GM18505 (cell line): ENCODE data around the gene AMELX.

Experiments
- ATAC-seq: cut with Tn5 transposase; IDR thresholded peaks from one replicate; pipeline ENCODE4 v1.9.1; 2021; ENCODE audit not compliant: unreplicated experiment
- POLR2A ChIP-seq: IDR thresholded peaks from 4 replicates; pipeline ENCODE4 v1.6.1; 2011; ENCODE audit warnings: borderline replicate concordance; ENCODE audit not compliant: insufficient read depth, insufficient read length; ENCODE audit errors: extremely low read depth

The AMELX gene

GRCh38 chrX:11293113-11293512, at the start of gene AMELX:
Gene AMELX, plus strand, starts transcription at chrX:11293413. Its CDS starts 1,376 bp downstream, at chrX:11294789.
- no peak for ATAC-seq
- no peak for TF ChIP-seq POLR2A

GRCh38 chrX:11244636-11245035, 48.6 kb upstream of the AMELX start:
- ATAC-seq = no peak

GRCh38 chrX:11254417-11255109, 38.6 kb upstream of the AMELX start:
- no peak for ATAC-seq
- no peak for TF ChIP-seq POLR2A

More at GRCh38 chrX:11244636-11245035, 48.6 kb upstream of the AMELX start:
- no peak for TF ChIP-seq POLR2A

- no peak for TF ChIP-seq POLR2A
- ATAC-seq = no peak
Measured at GRCh38 chrX:11257290-11257689, 35.9 kb upstream of the AMELX start.

GRCh38 chrX:11257711-11258110, 35.5 kb upstream of the AMELX start:
- no peak for TF ChIP-seq POLR2A
- no peak for ATAC-seq

GRCh38 chrX:11259437-11259836, 33.8 kb upstream of the AMELX start:
- ATAC-seq = no peak
- no peak for TF ChIP-seq POLR2A

- no peak for ATAC-seq
- no peak for TF ChIP-seq POLR2A
Measured at GRCh38 chrX:11261260-11261659, 32.0 kb upstream of the AMELX start.

- no peak for TF ChIP-seq POLR2A
- no peak for ATAC-seq
Measured at GRCh38 chrX:11264925-11265324, 28.3 kb upstream of the AMELX start.

- ATAC-seq = no peak
- no peak for TF ChIP-seq POLR2A
Measured at GRCh38 chrX:11265352-11265751, 27.9 kb upstream of the AMELX start.

GRCh38 chrX:11266573-11267003, 26.6 kb upstream of the AMELX start:
- no peak for TF ChIP-seq POLR2A

GRCh38 chrX:11267425-11267824, 25.8 kb upstream of the AMELX start:
- no peak for TF ChIP-seq POLR2A
- no peak for ATAC-seq

More at GRCh38 chrX:11266573-11267003, 26.6 kb upstream of the AMELX start:
- ATAC-seq = no peak

GRCh38 chrX:11269006-11269405, 24.2 kb upstream of the AMELX start:
- TF ChIP-seq POLR2A = no peak
- no peak for ATAC-seq

GRCh38 chrX:11269996-11270395, 23.2 kb upstream of the AMELX start:
- no peak for TF ChIP-seq POLR2A
- ATAC-seq = no peak

- no peak for ATAC-seq
Measured at GRCh38 chrX:11272290-11272689, 20.9 kb upstream of the AMELX start.

More at GRCh38 chrX:11272290-11272689, 20.9 kb upstream of the AMELX start:
- TF ChIP-seq POLR2A = no peak
